Left lung (tissue), 10 donors: Measurements from ENCODE around the gene HDAC3. TPM values are rescaled to one million over a fixed set of nuclear protein-coding genes. Genes with fewer than 3 reads are reported as not detected.

Experiments used
- ATAC-seq: fragments of 200-7000 bp; cut with Tn5 transposase; one replicate; pipeline ENCODE4 v1.9.1; 2020; ENCODE audit warnings: moderate library complexity
- DNase-seq, 4 donors: peaks; one replicate each; pipeline ENCODE4 v3.0.0-alpha.2; 2013 to 2020
- H3K27ac ChIP-seq, 2 donors: fragments of 200-600 bp; sonication (generic) in 1 of 2; one replicate each; pipeline versions ENCODE4 v1.5.0 to v1.8.0; 2020 to 2021
- H3K27me3 ChIP-seq, 2 donors: fragments of 200-600 bp; sonication (generic) in 1 of 2; one replicate each; pipeline versions ENCODE4 v1.5.0 to v1.8.0; 2020 to 2021
- H3K36me3 ChIP-seq, 2 donors: fragments of 200-600 bp; sonication (generic) in 1 of 2; one replicate each; pipeline versions ENCODE4 v1.5.0 to v1.8.0; 2020 to 2021
- H3K4me1 ChIP-seq, 2 donors: fragments of 200-600 bp; one replicate each; pipeline ENCODE4 v1.8.0; 2021
- H3K4me3 ChIP-seq, 2 donors: fragments of 200-600 bp; sonication (generic) in 1 of 2; one replicate each; pipeline versions ENCODE4 v1.5.0 to v1.8.0; 2020 to 2021; ENCODE audit warnings: mild to moderate bottlenecking in 1 of 2
- H3K9me3 ChIP-seq, 2 donors: fragments of 200-600 bp; sonication (generic) in 1 of 2; one replicate each; pipeline versions ENCODE4 v1.5.0 to v1.8.0; 2020 to 2021
- CTCF ChIP-seq, 2 donors: fragments of 200-600 bp; sonication (generic) in 1 of 2; IDR thresholded peaks; one replicate each; pipeline versions ENCODE4 v1.5.0 to v1.8.0; 2021; ENCODE audit warnings: antibody characterized with exemption in 2 of 2
- intact Hi-C, 2 donors: fragments of 100-400 bp; cut with DNase I; formaldehyde crosslinking; loops; one replicate each; pipeline versions ENCODE4 v1.11.2 to v1.14.2; 2022
- polyA plus RNA-seq, 6 donors: library from polyadenylated mRNA; unstranded; fragments of 120-200 nt; gene quantifications; one replicate each; pipeline ENCODE4 v1.2.1, GENCODE V29; 2013; ENCODE audit not compliant: insufficient read length in 6 of 6
- total RNA-seq, 2 donors: library from RNA; stranded (reverse); fragmentation: NEBNext Ultra II Directional; extraction: Animal tissue kit (Norgen Biotek cat#: 25700); gene quantifications; one replicate each; pipeline ENCODE4 v1.2.1, GENCODE V29; 2021
- donor health status: DM: no; HTN: yes; CAD: no.
- donor health status: DM: no; HTN: no; CAD: no.

The HDAC3 gene
- total and polyA plus RNA-seq, 8 donors = 41.2 to 120 (median 112) TPM

- DNase-seq (no peak), ATAC-seq (no peak)
- Histone ChIP-seq H3K27ac (peak overlapping the region; percentile 44 to 69), H3K9me3 (no peaks in the 10 kb centered on the region), H3K36me3 (peaks cover 0 to 12% of the 10 kb centered on the region in 2 donors), H3K4me3 (peak overlapping the region; percentile 68 to 93), H3K27me3 (no peaks in the 10 kb centered on the region), H3K4me1 (peaks cover 14 to 47% of the 10 kb centered on the region in 2 donors)
- no peak for TF ChIP-seq CTCF (IDR thresholded peaks at IDR 0.05)
- intact Hi-C loops = no loop called here
These were observed 590 bp downstream of the HDAC3 start for GRCh38 chr5:141636106-141636412.

GRCh38 chr5:141635646-141636045, 1.0 kb downstream of the HDAC3 start:
- Histone ChIP-seq H3K27ac (no peak overlapping the region), H3K4me3 (peak overlapping the region; percentile 68 to 93), H3K36me3 (peaks cover 0 to 12% of the 10 kb centered on the region in 2 donors), H3K4me1 (peaks cover 14 to 47% of the 10 kb centered on the region in 2 donors), H3K9me3 (no peaks in the 10 kb centered on the region), H3K27me3 (no peaks in the 10 kb centered on the region)
- DNase-seq (no peak), ATAC-seq (no peak)
- intact Hi-C loops = no loop called here
- no peak for TF ChIP-seq CTCF (IDR thresholded peaks at IDR 0.05)

- H3K27me3 ChIP-seq = no peaks in the 10 kb centered on the region
- intact Hi-C loops = no loop called here
- H3K36me3 ChIP-seq = peaks cover 0 to 21% of the 10 kb centered on the region in 2 donors
- DNase-seq = no peak
- no peak for ATAC-seq
- H3K4me3 ChIP-seq = no peak overlapping the region
- H3K9me3 ChIP-seq = no peaks in the 10 kb centered on the region
- TF ChIP-seq CTCF (IDR thresholded peaks at IDR 0.05) = no peak
- peaks cover 14 to 47% of the 10 kb centered on the region in 2 donors for H3K4me1 ChIP-seq
- no peak overlapping the region for H3K27ac ChIP-seq
These were observed 1.9 kb downstream of the HDAC3 start for GRCh38 chr5:141634720-141635119.

- Histone ChIP-seq H3K9me3 (no peaks in the 10 kb centered on the region), H3K27ac (no peak overlapping the region), H3K4me1 (peaks cover 14 to 47% of the 10 kb centered on the region in 2 donors), H3K4me3 (no peak overlapping the region), H3K36me3 (peaks cover 0 to 28% of the 10 kb centered on the region in 2 donors), H3K27me3 (no peaks in the 10 kb centered on the region)
- intact Hi-C loops = no loop called here
- no peak for ATAC-seq
- no peak for TF ChIP-seq CTCF (IDR thresholded peaks at IDR 0.05)
- no peak for DNase-seq
These were observed 2.6 kb downstream of the HDAC3 start for GRCh38 chr5:141633871-141634561.

GRCh38 chr5:141632650-141633049, 4.0 kb downstream of the HDAC3 start:
- ATAC-seq (no peak), DNase-seq (no peak)
- Histone ChIP-seq H3K9me3 (no peaks in the 10 kb centered on the region), H3K4me1 (peaks cover 14 to 36% of the 10 kb centered on the region in 2 donors), H3K27ac (no peak overlapping the region), H3K36me3 (peaks cover 0 to 41% of the 10 kb centered on the region in 2 donors), H3K27me3 (no peaks in the 10 kb centered on the region), H3K4me3 (no peak overlapping the region)
- intact Hi-C loops = no loop called here
- no peak for TF ChIP-seq CTCF (IDR thresholded peaks at IDR 0.05)
